Effector memory CD8-positive, alpha-beta T cell (primary cell): ENCODE data around the gene BCOR.

ENCODE experiments used
- ATAC-seq: fragments of 150-1000 bp; cut with Tn5 transposase; replicated peaks from 2 replicates; pipeline ENCODE4 v1.10.0; 2021; ENCODE audit warnings: mild to moderate bottlenecking, moderate library complexity
- DNase-seq, 3 experiments: peaks; one replicate each; pipeline ENCODE4 v3.0.0; 2021
- H3K27ac Mint-ChIP-seq, 2 donors: one replicate each; pipeline ENCODE4 v1.8.0; 2022; ENCODE audit warnings: mild to moderate bottlenecking in 2 of 2, mixed read lengths in 2 of 2, moderate library complexity in 2 of 2
- H3K27me3 Mint-ChIP-seq, 2 donors: one replicate each; pipeline ENCODE4 v1.8.0; 2022; ENCODE audit warnings: mixed read lengths in 2 of 2
- H3K36me3 Mint-ChIP-seq: one replicate; pipeline ENCODE4 v1.8.0; 2022; ENCODE audit warnings: mild to moderate bottlenecking, moderate library complexity, mixed read lengths; ENCODE audit not compliant: insufficient read depth
- H3K4me1 Mint-ChIP-seq, 2 donors: one replicate each; pipeline ENCODE4 v1.8.0; 2022; ENCODE audit warnings: low read depth in 2 of 2, mixed read lengths in 2 of 2
- H3K4me3 Mint-ChIP-seq, 2 donors: one replicate each; pipeline ENCODE4 v1.8.0; 2022; ENCODE audit warnings: mild to moderate bottlenecking in 2 of 2, mixed read lengths in 2 of 2, moderate library complexity in 2 of 2
- H3K9me3 Mint-ChIP-seq, 2 donors: one replicate each; pipeline ENCODE4 v1.8.0; 2022; ENCODE audit warnings: mixed read lengths in 2 of 2

Gene BCOR

DNA sequence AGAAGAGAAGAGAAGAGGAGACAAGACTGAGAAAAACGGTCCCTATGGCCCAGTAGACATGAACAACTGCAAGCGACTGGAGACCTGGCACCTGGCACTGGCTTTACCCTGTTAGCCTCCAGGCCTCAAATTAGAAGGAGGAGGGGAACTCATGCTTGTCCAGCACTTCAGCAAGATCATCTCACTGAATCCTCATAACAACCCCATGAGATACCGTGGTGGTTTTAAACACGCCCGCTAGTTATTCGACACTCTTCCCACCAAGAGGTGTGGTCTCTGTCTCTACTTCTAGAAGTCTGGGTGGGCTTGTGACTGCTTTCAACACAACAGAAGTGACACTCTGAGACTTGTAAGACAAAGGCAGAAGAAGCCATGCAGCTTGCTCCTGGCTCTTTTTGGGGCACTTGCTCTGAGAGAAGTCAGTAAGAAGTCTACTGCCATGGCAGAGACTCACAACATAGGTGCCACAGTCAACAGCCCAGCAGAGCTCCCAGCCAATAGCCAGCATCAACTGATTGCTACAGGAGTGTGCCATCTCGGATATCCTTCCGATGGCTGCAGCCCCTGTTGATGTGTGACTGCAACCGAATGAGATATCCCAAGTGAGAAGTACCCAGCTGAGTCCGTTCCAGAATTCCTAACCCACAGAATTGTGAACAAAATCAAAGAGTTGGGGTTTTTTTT, 34.0 kb upstream of the BCOR start:
- no peaks in the 10 kb centered on the region for H3K27me3 Mint-ChIP-seq
- no peak overlapping the region for H3K4me3 Mint-ChIP-seq
- no peak overlapping the region for H3K27ac Mint-ChIP-seq
- peaks cover 6% of the 10 kb centered on the region for H3K36me3 Mint-ChIP-seq
- no peak for DNase-seq
- H3K9me3 Mint-ChIP-seq = no peaks in the 10 kb centered on the region
- peaks cover 3 to 6% of the 10 kb centered on the region in 2 donors for H3K4me1 Mint-ChIP-seq
- ATAC-seq = no peak

DNA sequence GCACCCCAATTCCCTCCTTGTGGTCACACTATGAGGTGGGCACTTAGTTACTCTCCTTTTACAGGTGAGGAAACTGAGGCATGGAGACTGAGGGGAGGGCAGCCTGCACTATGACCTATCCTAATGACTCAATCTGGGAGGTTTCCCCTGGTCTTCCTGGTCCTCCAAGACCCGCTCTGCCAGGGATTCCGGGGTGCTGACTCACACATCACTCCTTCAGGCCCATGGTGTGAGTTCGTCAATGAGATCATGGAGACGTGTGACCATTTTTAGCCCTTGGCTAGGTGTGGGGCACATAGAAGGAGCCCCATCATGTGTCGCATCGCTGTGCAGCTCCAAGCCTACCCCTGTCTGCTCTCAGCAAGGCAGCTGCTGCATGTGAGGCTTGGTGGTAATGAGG, 32.4 kb upstream of the BCOR start:
- no peaks in the 10 kb centered on the region for H3K27me3 Mint-ChIP-seq
- H3K36me3 Mint-ChIP-seq = peaks cover 6% of the 10 kb centered on the region
- H3K27ac Mint-ChIP-seq = no peak overlapping the region
- H3K4me3 Mint-ChIP-seq = no peak overlapping the region
- no peak for ATAC-seq
- no peaks in the 10 kb centered on the region for H3K9me3 Mint-ChIP-seq
- no peak for DNase-seq
- peaks cover 3 to 7% of the 10 kb centered on the region in 2 donors for H3K4me1 Mint-ChIP-seq

DNA sequence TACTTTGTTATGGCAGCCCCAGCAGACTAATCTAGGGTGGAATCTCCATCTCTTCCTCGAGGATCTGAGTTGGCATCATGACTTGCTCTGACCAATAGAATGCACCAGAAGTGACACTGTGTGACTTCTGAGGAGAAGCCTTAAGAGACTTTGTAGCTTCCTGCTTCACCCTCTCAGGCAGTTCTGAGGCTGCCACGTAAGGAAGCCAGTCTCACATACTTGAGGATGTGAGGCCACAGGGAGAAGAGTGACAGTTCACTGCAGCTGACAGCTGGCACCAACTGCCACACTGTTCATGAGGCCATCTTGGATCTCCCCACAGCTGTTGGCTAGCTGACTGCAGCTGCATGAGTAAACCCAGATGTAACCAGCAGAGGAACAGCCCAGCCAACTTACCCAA, 29.3 kb upstream of the BCOR start:
- no peak overlapping the region for H3K4me3 Mint-ChIP-seq
- peak overlapping the region in 1 of 2 donors; percentile 72 for H3K27ac Mint-ChIP-seq
- no peaks in the 10 kb centered on the region for H3K9me3 Mint-ChIP-seq
- peaks cover 3 to 7% of the 10 kb centered on the region in 2 donors for H3K4me1 Mint-ChIP-seq
- DNase-seq (no peak), ATAC-seq (peak; percentile 66)
- H3K27me3 Mint-ChIP-seq = no peaks in the 10 kb centered on the region
- H3K36me3 Mint-ChIP-seq = peaks cover 6% of the 10 kb centered on the region

DNA sequence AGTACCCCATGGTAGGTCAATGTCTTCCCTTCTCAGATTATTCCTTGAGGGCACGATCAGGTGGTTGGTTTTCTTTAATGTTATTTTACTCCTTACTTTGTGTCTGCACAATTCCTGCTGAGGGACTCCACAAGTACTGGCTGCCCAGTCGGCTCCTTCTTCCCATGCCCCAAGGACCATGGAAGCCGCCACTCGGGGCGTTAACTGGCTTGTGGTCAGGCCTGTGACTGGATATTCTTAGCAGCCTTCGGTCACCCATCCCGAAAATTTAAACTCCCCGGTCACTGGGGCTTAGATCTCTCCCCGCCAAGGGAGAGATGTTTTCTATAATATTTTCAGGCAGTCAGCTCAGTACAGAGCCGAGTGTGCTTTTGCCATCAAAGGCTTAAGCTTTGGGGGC, 24.7 kb upstream of the BCOR start:
- Mint-ChIP-seq H3K9me3 (no peaks in the 10 kb centered on the region), H3K27ac (no peak overlapping the region), H3K36me3 (peaks cover 3% of the 10 kb centered on the region)

DNA sequence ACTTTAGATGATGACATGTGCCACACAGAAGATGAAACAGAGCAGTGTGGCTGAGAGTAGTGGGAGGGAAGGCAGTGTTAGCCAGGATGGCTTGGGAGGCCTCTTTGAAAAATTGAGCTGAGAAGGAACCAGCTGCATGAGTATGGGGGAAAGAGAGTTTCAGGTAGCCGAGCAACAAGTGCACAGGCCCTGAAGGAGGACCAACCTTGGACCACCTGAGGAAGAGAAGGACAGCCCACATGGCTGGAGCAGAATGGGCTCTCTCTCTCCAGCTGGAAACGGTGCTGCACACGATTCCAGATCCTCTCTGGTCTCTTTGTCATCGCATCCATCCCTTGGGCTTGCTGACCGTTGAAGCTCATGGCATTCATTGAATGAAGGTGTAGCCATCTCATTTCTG, 23.9 kb upstream of the BCOR start:
- no peaks in the 10 kb centered on the region for H3K36me3 Mint-ChIP-seq

More for the DNA sequence above, 24.7 kb upstream of the BCOR start:
- Mint-ChIP-seq H3K4me3 (no peak overlapping the region), H3K4me1 (peaks cover 6 to 7% of the 10 kb centered on the region in 2 donors), H3K27me3 (no peaks in the 10 kb centered on the region)
- ATAC-seq (no peak), DNase-seq (no peak)

DNA sequence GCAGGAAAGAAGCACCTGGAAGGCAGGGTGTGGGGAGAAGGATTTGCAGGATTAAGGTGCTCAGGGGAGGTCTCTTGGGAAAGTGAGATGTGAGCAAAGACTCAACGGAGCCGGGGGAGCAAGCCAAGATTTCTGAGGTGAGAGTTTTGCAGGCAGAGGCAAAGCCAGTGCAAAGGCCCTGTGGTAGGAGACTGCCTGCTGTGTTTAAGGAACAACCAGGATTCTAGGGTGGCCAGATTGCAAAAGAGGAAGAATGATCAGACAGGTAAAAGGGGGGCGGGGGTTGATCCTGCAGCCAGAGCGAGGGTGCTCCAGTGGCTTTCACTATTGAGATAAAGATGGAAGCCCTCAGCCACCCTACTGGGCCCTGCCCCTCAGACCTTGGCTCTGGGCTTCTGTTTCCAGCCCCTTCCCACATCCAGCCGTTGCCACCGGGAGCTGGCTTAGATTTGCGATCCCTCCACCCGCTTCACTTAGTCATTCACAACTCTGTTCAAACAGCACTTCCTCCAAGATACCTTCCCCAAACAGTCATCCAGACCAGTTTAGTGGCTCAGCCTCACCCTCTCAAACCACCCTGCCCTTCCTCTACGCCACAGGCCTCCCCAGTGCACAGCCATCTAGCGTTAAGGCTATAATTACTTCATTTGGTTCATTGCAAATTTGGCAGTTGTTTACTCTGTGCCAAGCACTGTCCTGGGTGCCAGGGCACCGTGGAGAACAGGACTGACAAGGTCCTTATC, 23.3 kb upstream of the BCOR start:
- DNase-seq = no peak
- Mint-ChIP-seq H3K4me1 (peaks cover 0 to 3% of the 10 kb centered on the region in 2 donors), H3K9me3 (no peaks in the 10 kb centered on the region), H3K36me3 (no peaks in the 10 kb centered on the region), H3K27ac (no peak overlapping the region), H3K27me3 (no peaks in the 10 kb centered on the region), H3K4me3 (no peak overlapping the region)
- no peak for ATAC-seq

More for the DNA sequence above, 23.9 kb upstream of the BCOR start:
- no peaks in the 10 kb centered on the region for H3K27me3 Mint-ChIP-seq
- no peak overlapping the region for H3K4me3 Mint-ChIP-seq
- DNase-seq = no peak
- no peak for ATAC-seq
- peaks cover 0 to 3% of the 10 kb centered on the region in 2 donors for H3K4me1 Mint-ChIP-seq
- H3K9me3 Mint-ChIP-seq = no peaks in the 10 kb centered on the region
- H3K27ac Mint-ChIP-seq = no peak overlapping the region

DNA sequence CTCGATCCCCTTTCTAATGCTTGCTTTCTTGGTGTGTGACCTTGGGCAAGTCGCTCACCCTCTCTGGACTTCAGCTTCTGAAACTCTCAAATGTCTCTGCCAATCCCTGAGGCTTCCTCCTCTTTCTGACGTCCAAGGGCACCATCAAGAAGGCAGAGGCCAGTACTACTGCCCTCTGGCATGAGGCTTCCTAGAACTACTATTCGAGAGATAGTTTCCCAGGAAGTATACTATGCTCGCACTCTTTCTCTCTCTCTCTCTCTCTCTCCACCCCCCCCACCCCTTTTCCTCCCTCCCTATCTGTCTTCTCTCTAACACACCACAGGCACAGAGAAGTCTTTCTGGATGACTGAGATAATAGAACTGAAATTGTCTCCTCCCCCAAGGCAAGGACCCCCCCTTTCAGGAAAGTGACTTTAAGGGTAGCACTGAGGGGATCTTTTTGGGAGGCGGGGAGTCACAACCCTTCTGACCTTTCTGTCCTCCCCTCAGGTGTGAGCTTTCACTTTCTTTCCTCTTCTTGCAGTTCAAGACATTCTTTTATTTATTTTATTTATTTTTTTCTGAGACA, 20.0 kb upstream of the BCOR start:
- Mint-ChIP-seq H3K36me3 (no peaks in the 10 kb centered on the region), H3K27ac (no peak overlapping the region)

DNA sequence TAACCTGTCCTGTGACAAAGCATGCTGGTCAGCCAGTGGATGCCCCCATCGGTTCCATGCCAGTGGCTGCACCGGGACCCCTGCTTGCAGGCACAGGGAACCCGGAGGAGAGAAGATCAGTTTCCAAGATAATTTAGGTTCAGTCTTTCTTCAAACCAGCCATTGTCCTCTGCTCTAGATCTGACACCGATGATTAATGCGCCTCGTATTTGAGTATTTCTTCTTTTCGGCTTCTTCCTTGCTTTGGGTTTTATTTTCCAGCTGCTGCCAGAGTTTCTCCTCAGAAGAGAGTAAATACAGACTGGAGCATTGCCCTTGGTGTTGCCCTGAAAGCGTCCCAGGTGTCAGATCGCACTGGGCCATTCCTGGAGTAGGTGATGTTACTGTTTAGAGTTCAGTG, 19.2 kb upstream of the BCOR start:
- Mint-ChIP-seq H3K4me1 (peaks cover 0 to 3% of the 10 kb centered on the region in 2 donors), H3K27ac (no peak overlapping the region), H3K9me3 (no peaks in the 10 kb centered on the region), H3K36me3 (no peaks in the 10 kb centered on the region), H3K27me3 (no peaks in the 10 kb centered on the region), H3K4me3 (no peak overlapping the region)
- ATAC-seq = no peak
- no peak for DNase-seq

More for the DNA sequence above, 20.0 kb upstream of the BCOR start:
- Mint-ChIP-seq H3K27me3 (no peaks in the 10 kb centered on the region), H3K9me3 (no peaks in the 10 kb centered on the region), H3K4me3 (no peak overlapping the region), H3K4me1 (peaks cover 0 to 3% of the 10 kb centered on the region in 2 donors)
- DNase-seq (no peak), ATAC-seq (no peak)

DNA sequence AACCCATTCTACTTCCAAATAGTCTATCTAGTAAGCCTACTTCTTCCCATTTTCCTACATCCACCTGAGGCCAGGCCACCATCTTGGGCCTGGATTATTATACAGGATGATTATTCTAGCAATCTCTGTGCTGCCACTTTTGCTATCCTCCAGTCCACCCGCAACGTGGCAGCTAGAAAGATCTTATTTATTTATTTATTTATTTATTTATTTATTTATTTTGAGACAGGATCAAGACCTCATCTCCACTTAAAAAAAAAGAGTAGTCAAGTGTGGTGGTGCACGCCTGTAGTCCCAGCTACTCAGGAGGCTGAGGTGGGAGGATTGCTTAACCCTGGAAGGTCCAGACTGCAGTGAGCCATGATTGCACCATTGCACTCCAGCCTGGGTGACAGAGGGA, 15.2 kb upstream of the BCOR start:
- H3K9me3 Mint-ChIP-seq = no peaks in the 10 kb centered on the region
- ATAC-seq = no peak
- peaks cover 0 to 1% of the 10 kb centered on the region in 2 donors for H3K4me1 Mint-ChIP-seq
- H3K27me3 Mint-ChIP-seq = no peaks in the 10 kb centered on the region
- H3K4me3 Mint-ChIP-seq = no peak overlapping the region
- no peak overlapping the region for H3K27ac Mint-ChIP-seq
- DNase-seq = no peak
- no peaks in the 10 kb centered on the region for H3K36me3 Mint-ChIP-seq

DNA sequence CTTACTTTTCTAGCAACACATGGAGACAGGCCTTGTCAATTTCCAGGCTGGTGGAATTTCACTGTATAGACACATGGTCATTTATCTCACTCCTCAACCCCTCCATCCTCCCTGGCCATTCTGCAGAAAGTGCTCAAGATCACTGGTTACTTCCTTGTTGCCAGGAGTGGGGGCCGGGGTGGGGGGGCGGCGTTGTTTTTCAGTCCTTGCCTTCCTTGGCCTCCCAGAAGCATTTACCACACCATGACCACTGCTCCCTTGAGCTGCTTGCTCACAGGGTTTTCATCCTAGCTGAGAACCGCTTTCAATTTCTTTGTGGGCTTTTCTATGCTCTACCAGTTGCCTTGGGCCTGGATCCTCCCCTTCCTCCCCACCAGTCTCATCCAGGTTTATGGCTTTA, 14.1 kb upstream of the BCOR start:
- DNase-seq = no peak
- Mint-ChIP-seq H3K4me1 (peaks cover 2 to 3% of the 10 kb centered on the region in 2 donors), H3K27me3 (no peaks in the 10 kb centered on the region), H3K36me3 (no peaks in the 10 kb centered on the region), H3K27ac (no peak overlapping the region), H3K9me3 (no peaks in the 10 kb centered on the region), H3K4me3 (no peak overlapping the region)
- no peak for ATAC-seq

DNA sequence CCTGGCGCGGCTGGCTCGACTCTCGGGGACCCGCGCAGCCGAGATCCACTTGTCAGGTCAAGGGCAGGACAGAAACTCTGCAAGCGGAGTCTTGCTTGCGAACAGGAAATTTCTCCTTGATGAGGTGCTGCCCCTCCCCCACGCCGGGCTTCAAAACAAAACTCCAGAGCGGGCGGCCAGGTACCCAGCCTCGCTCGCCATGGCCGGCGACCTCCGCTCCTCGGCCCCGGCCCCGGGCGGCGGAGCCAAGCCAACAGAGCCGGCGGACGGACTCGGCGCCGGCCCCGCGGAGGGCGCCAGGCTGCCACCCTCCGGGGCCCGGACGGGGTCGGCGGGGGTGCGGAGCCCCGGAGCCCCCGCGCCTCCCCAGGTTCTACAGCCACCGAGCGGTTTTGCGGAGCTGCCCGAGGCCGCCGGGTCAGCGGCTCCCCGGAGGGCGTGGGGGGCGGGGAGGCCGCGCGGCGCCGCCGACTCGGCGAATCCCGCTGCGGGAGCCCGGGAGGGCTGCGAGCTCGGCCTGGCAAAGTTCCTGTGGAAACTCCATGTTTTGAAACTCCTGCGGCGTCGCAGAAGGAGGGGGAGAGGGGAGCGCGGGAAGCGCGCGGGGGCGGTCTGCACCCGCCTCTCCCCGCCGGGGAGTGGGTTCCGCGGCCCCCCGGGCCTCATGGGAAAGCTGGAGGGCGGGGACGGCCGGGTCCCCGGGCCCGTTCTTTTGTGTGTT, 11.7 kb upstream of the BCOR start:
- ATAC-seq (no peak), DNase-seq (no peak)
- Mint-ChIP-seq H3K27ac (no peak overlapping the region), H3K36me3 (no peaks in the 10 kb centered on the region), H3K4me3 (peak overlapping the region; percentile 33 to 58), H3K4me1 (peaks cover 4 to 5% of the 10 kb centered on the region in 2 donors), H3K27me3 (no peaks in the 10 kb centered on the region), H3K9me3 (no peaks in the 10 kb centered on the region)

DNA sequence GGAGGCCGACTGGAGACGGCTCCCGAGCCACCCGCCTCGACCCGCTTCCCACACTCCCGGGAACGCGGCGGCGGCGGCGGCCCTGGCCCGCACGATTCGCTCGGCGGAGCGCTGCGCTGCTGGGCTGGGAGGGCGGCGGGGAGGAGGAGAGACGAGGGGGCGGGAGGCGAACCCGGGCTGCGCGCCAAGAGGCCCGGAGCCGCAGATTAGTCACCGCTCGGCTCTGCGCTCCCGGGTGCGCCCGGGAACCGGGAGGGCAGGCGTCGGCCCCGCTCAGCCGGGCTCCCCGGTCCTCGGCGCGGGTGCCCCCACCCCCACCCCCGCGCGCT, 11.2 kb upstream of the BCOR start:
- peak overlapping the region; percentile 49 to 58 for H3K4me3 Mint-ChIP-seq
- H3K36me3 Mint-ChIP-seq = no peaks in the 10 kb centered on the region
- H3K4me1 Mint-ChIP-seq = peaks cover 4 to 5% of the 10 kb centered on the region in 2 donors
- DNase-seq = peak in 2 of 3 experiments; percentile 41 to 47
- ATAC-seq = peak; percentile 54
- no peaks in the 10 kb centered on the region for H3K9me3 Mint-ChIP-seq
- no peaks in the 10 kb centered on the region for H3K27me3 Mint-ChIP-seq
- no peak overlapping the region for H3K27ac Mint-ChIP-seq

DNA sequence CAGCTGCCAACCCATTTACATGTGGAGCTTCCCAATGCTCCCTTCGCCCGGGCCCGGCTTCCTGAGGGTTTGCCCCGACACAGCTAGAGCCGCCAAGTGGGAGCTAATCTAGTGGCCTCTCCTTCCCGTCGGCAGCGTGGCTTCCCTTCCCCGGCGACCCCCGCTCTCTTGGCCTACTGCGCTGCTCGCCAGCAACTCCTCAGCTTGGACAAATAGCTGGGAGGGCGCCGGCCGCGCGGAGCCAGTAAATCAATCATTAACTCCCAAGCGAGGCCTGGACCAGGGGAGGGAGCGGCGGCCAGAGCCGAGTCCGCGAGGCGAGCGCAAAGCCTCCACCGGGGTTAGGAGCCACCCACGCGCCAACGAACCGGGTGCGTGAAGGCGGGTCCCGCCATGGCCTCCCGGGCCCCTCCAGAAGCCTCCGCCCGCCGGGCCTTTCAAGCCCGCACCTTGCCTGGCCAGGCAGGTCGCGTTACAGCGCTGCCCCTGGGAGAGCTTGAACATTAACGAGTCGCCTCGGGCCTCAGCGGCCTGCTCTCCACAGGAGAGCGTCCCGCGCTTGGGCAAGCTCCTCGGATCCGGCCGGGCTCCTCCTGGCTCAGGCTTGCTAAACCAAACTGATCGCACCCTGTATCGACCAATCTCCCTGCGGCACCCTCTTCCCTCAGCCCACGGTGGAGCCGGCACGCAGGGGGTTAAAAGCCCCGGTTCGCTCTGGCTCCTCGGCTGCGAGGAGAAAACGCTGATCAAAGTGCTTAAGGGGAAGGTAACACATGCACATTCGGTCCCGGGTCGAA, 10.6 kb upstream of the BCOR start:
- peak overlapping the region; percentile 49 to 58 for H3K4me3 Mint-ChIP-seq
- DNase-seq = no peak
- H3K4me1 Mint-ChIP-seq = peaks cover 4 to 5% of the 10 kb centered on the region in 2 donors
- no peaks in the 10 kb centered on the region for H3K9me3 Mint-ChIP-seq
- H3K27ac Mint-ChIP-seq = no peak overlapping the region
- no peak for ATAC-seq
- H3K27me3 Mint-ChIP-seq = no peaks in the 10 kb centered on the region
- H3K36me3 Mint-ChIP-seq = no peaks in the 10 kb centered on the region
